Type B pancreatic cell (in vitro differentiated cells): ENCODE measurements around the gene CES3. TPM values are rescaled to one million over a fixed set of nuclear protein-coding genes. Genes with fewer than 3 reads are reported as not detected.

Experiments used
- DNase-seq: peaks from one replicate; pipeline ENCODE4 v3.0.0; 2021; ENCODE audit warnings: mixed read lengths; ENCODE audit not compliant: unreplicated experiment; ENCODE audit errors: extremely low spot score
- H3K27ac Mint-ChIP-seq: 2 replicates; pipeline ENCODE4 v1.8.0; 2021; ENCODE audit warnings: mild to moderate bottlenecking, mixed read lengths
- H3K27me3 Mint-ChIP-seq: 2 replicates; pipeline ENCODE4 v1.8.0; 2021; ENCODE audit warnings: mixed read lengths
- H3K36me3 Mint-ChIP-seq: 2 replicates; pipeline ENCODE4 v1.8.0; 2021; ENCODE audit warnings: mixed read lengths
- H3K4me1 Mint-ChIP-seq: one replicate; pipeline ENCODE4 v1.8.0; 2021; ENCODE audit warnings: mixed read lengths; ENCODE audit not compliant: unreplicated experiment
- H3K4me3 Mint-ChIP-seq: 2 replicates; pipeline ENCODE4 v1.8.0; 2021; ENCODE audit warnings: mild to moderate bottlenecking, mixed read lengths
- H3K9me3 Mint-ChIP-seq: 2 replicates; pipeline ENCODE4 v1.8.0; 2021; ENCODE audit warnings: mixed read lengths
- CTCF ChIP-seq: fragments of 200-600 bp; sonication (generic); conservative IDR thresholded peaks from 2 replicates; pipeline ENCODE4 v1.5.0; 2021; ENCODE audit warnings: antibody characterized with exemption, mild to moderate bottlenecking
- total RNA-seq: library from RNA; stranded (reverse); gene quantifications from 2 replicates; pipeline ENCODE4 v1.2.1, GENCODE V29; 2021; ENCODE audit warnings: low replicate concordance

The CES3 gene
- total RNA-seq, 1 donor from 2014 or later, result 1.1 TPM

- no peaks in the 10 kb centered on the region for H3K36me3 Mint-ChIP-seq
- no peak overlapping the region for H3K4me3 Mint-ChIP-seq
- H3K4me1 Mint-ChIP-seq, result peaks cover 22% of the 10 kb centered on the region
- peak overlapping the region; percentile 53 for H3K27ac Mint-ChIP-seq
- no peak for DNase-seq
- TF ChIP-seq CTCF, result no peak
- no peaks in the 10 kb centered on the region for H3K9me3 Mint-ChIP-seq
- peaks cover 19% of the 10 kb centered on the region for H3K27me3 Mint-ChIP-seq
Measured at GRCh38 chr16:67016143-67016542, 55.1 kb downstream of the CES3 start.

DNA sequence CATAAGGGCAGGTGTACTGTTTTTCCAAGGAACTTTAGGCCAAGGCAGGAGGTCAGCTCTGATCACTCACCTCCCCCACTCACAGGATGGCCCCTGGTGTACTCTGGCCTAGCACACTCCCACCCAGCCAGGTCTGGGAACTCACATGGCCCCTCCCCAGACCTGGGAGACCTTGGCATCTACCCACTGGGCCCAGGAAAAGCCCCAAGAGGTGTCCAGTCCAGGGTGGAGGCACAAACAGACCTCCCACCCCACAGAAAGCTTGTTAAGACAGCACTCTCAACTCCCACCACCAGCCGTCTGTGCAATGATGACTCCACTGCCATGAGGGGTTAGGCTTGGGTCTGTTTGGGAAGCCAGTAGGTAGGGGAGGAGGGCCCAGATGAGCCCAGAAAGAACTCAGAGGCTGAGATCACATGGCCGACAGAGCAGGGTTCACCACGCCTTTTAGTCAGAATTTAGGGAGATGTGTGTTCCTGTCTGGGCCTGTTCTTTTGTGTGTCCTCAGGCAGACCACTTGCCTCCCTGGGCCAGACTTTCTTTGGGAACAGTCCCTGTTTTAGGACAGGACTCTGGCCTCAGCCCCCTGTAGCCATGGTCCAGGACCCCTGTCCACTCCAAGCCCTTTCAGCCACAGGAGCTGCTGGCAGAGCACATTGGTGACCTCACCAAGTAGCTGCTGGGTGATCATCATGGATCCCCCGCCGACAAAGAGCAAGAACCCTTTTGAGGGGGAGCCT, 55.8 kb downstream of the CES3 start:
- Mint-ChIP-seq H3K4me3 (no peak overlapping the region), H3K27me3 (peaks cover 19% of the 10 kb centered on the region), H3K36me3 (no peaks in the 10 kb centered on the region), H3K9me3 (no peaks in the 10 kb centered on the region), H3K27ac (no peak overlapping the region), H3K4me1 (peaks cover 22% of the 10 kb centered on the region)
- no peak for TF ChIP-seq CTCF
- no peak for DNase-seq

- no peaks in the 10 kb centered on the region for H3K36me3 Mint-ChIP-seq
- H3K9me3 Mint-ChIP-seq, result no peaks in the 10 kb centered on the region
- H3K27me3 Mint-ChIP-seq, result peaks cover 19% of the 10 kb centered on the region
- peak overlapping the region; percentile 64 for H3K27ac Mint-ChIP-seq
- H3K4me3 Mint-ChIP-seq, result peak overlapping the region; percentile 49
- H3K4me1 Mint-ChIP-seq, result peaks cover 23% of the 10 kb centered on the region
- DNase-seq, result no peak
- no peak for TF ChIP-seq CTCF
Measured at GRCh38 chr16:67017421-67017750, 56.3 kb downstream of the CES3 start.

DNA sequence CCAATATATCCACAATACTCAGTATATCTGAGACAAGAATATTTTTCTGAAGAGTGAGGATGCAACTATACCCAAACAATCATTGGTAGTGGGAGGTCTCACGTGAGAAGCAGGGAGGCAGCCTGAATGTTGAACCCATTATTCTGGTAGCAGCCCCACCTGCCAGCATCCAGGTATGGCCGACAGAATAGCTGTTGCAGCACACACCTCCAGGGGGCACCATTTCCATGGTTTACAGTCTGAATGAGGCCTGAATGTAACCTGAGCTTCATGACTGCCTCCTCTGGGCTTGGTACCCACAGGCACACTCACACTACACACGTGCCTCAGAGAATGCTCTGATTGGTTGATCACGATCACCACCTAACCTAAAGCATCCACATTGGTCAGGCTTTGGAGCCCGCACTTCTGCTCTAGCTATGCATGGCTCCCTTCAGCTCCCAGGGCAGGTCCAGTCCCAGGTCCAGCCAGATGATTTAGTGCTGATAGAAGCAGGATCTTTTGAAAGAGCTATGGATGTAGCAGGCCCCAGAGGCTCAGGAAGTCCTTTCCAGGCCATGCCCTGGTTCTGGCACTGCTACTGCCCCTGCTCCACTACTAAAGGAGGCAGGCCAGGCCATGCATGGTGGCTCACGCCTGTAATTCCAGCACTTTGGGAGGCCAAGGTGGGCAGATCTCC, 56.9 kb downstream of the CES3 start:
- H3K4me1 Mint-ChIP-seq, result peaks cover 28% of the 10 kb centered on the region
- peak; percentile 86 for TF ChIP-seq CTCF
- H3K27me3 Mint-ChIP-seq, result peaks cover 21% of the 10 kb centered on the region
- no peaks in the 10 kb centered on the region for H3K36me3 Mint-ChIP-seq
- peak; percentile 85 for DNase-seq
- peak overlapping the region; percentile 49 for H3K4me3 Mint-ChIP-seq
- H3K27ac Mint-ChIP-seq, result peak overlapping the region; percentile 64
- H3K9me3 Mint-ChIP-seq, result no peaks in the 10 kb centered on the region

GRCh38 chr16:67019171-67019570, 58.1 kb downstream of the CES3 start:
- Mint-ChIP-seq H3K36me3 (no peaks in the 10 kb centered on the region), H3K9me3 (no peaks in the 10 kb centered on the region), H3K4me3 (no peak overlapping the region), H3K4me1 (peaks cover 29% of the 10 kb centered on the region), H3K27me3 (peaks cover 19% of the 10 kb centered on the region), H3K27ac (peak overlapping the region; percentile 42)
- no peak for TF ChIP-seq CTCF
- DNase-seq, result no peak
